Measurements from ENCODE around the gene DYNLL1. TPM values are rescaled to one million over a fixed set of nuclear protein-coding genes. Genes with fewer than 3 reads are reported as not detected.

The DYNLL1 gene
- total and polyA plus RNA-seq, 2 of the 13 experiments (the other 11 are each of a cell fraction or from before 2014, with no cell fraction given) = 271 to 294 TPM

- TF ChIP-seq REST (IDR thresholded peaks at IDR 0.05; ENCODE audit: borderline replicate concordance in 1 of 2, low read depth in 1 of 2, low read length in 2 of 2) = peak in 1 of 2 experiments; percentile 58; a peak in 1 of 4 replicates
- no peak for TF ChIP-seq ZFP90 (CRISPR knock-in tag; IDR thresholded peaks at IDR 0.05; ENCODE audit: borderline replicate concordance)
- no peak; the same call in 1 of the 2 replicates for TF ChIP-seq ZNF609 (CRISPR knock-in tag; IDR thresholded peaks at IDR 0.05; ENCODE audit: borderline replicate concordance)
- no peak; the same call in 1 of the 2 replicates for TF ChIP-seq ZNF563 (CRISPR knock-in tag; IDR thresholded peaks at IDR 0.05)
- 0 out of 2 replicates have a peak, but pooled peaks have one; percentile 61 for TF ChIP-seq ETS1 (CRISPR knock-in tag; IDR thresholded peaks at IDR 0.05)
- peak; percentile 93 for TF ChIP-seq KAT8 (CRISPR knock-in tag; IDR thresholded peaks at IDR 0.05)
- TF ChIP-seq GLMP (CRISPR knock-in tag; IDR thresholded peaks at IDR 0.05; ENCODE audit: borderline replicate concordance) = no peak
- no peak for TF ChIP-seq ZNF879 (CRISPR knock-in tag; IDR thresholded peaks at IDR 0.05)
- no peak for TF ChIP-seq ZSCAN25 (CRISPR knock-in tag; IDR thresholded peaks at IDR 0.05)
- no peak for TF ChIP-seq XBP1 (CRISPR knock-in tag; IDR thresholded peaks at IDR 0.05)
- peak; percentile 23; the same call in 1 of the 2 replicates for TF ChIP-seq MAF1 (CRISPR knock-in tag; IDR thresholded peaks at IDR 0.05; ENCODE audit: borderline replicate concordance)
- TF ChIP-seq MTA3 (CRISPR knock-in tag; IDR thresholded peaks at IDR 0.05) = no peak
- 0 out of 2 replicates have a peak, but pooled peaks have one; percentile 75 for TF ChIP-seq NR1H2 (CRISPR knock-in tag; IDR thresholded peaks at IDR 0.05; ENCODE audit: borderline replicate concordance, low read depth)
- TF ChIP-seq RXRB (CRISPR knock-in tag; IDR thresholded peaks at IDR 0.05; ENCODE audit: borderline replicate concordance) = peak; percentile 95
- no peak for TF ChIP-seq ZNF432 (CRISPR knock-in tag; IDR thresholded peaks at IDR 0.05; ENCODE audit: borderline replicate concordance)
- TF ChIP-seq TEAD2 (CRISPR knock-in tag; IDR thresholded peaks at IDR 0.05) = no peak
- TF ChIP-seq MTF2 (CRISPR knock-in tag; IDR thresholded peaks at IDR 0.05; ENCODE audit: borderline replicate concordance) = peak; percentile 41; the same call in 1 of the 2 replicates
- no peak for TF ChIP-seq ZFP36 (IDR thresholded peaks at IDR 0.05; ENCODE audit: borderline replicate concordance, low read depth, low read length, partially characterized antibody)
Observed at GRCh38 chr12:120528861-120529525, 33.1 kb downstream of the DYNLL1 start, which contains the start of gene COQ5 (continued).
